K562 (cell line): ENCODE results near the gene DPH2. TPM values are rescaled to one million over a fixed set of nuclear protein-coding genes. Genes with fewer than 3 reads are reported as not detected.

ENCODE experiments used
- ATAC-seq: fragments of 200-7000 bp; cut with Tn5 transposase; 3 replicates; pipeline ENCODE4 v1.9.1; 2020; ENCODE audit warnings: moderate library complexity
- BruUV-seq: library from RNA; stranded (reverse); fragments of 400-500 nt; replicated peaks from 2 replicates; lab custom pipeline; 2021; lab: Mats Ljungman, UMichigan
- CTCF ChIA-PET: fragments of 300-600 bp; formaldehyde crosslinking; extraction: SDS; loops from one replicate; lab custom pipeline; 2021; ENCODE audit warnings: low intra/inter-chr PET ratio; lab: Yijun Ruan, JAX
- POLR2A ChIA-PET: fragments of 300-600, 350-650 bp; sonication (Branson Sonifier 250); formaldehyde crosslinking; extraction: SDS; loops from one replicate; lab custom pipeline; 2021; ENCODE audit warnings: antibody characterized with exemption, inconsistent platforms; lab: Yijun Ruan, JAX
- DNase-seq, 4 experiments: peaks; one replicate each; pipeline versions ENCODE4 v3.0.0 to v3.0.0-alpha.2; 2011 to 2018; ENCODE audit warnings: low spot score in 3 of 4, mixed read lengths in 3 of 4; ENCODE audit errors: extremely low read depth in 1 of 4
- FAIRE-seq: peaks from 2 replicates; lab custom pipeline; 2011; peaks lifted over from hg19 to GRCh38; lab: Jason Lieb, UNC
- H2AFZ ChIP-seq: 2 replicates; pipeline ENCODE4 v1.6.0; 2011; ENCODE audit warnings: low read depth, low read length, control low read depth, inconsistent platforms
- H3K27ac ChIP-seq: fragments of 200-600 bp; 3 replicates; pipeline ENCODE4 v1.8.0; 2011; ENCODE audit warnings: low read depth, mild to moderate bottlenecking, control low read depth, inconsistent platforms, low read length, moderate library complexity, mixed read lengths; ENCODE audit errors: extremely low read depth
- H3K27me3 ChIP-seq, 2 experiments: fragments of 300-600 bp in 1 of 2; 2 replicates in 1 of 2; 3 replicates in 1 of 2; pipeline versions ENCODE4 v1.6.0 to v1.8.0; 2011; ENCODE audit warnings: inconsistent platforms in 2 of 2, low read length in 2 of 2, mild to moderate bottlenecking in 1 of 2, mixed read lengths in 1 of 2, moderate library complexity in 1 of 2; ENCODE audit not compliant: control insufficient read depth in 2 of 2, insufficient read depth in 2 of 2
- H3K36me3 ChIP-seq: fragments of 300-600 bp; 3 replicates; pipeline ENCODE4 v1.8.0; 2011; ENCODE audit warnings: mild to moderate bottlenecking, low read length, inconsistent platforms; ENCODE audit not compliant: control insufficient read depth, insufficient read depth
- H3K4me1 ChIP-seq, 2 experiments: fragments of 200-600 bp in 1 of 2; replicated peaks in 1 of 2; 2 replicates in 1 of 2; 3 replicates in 1 of 2; pipeline versions ENCODE4 v1.5.1 to v1.8.0; 2011; ENCODE audit warnings: inconsistent platforms in 2 of 2, low read length in 2 of 2, mild to moderate bottlenecking in 1 of 2, mixed read lengths in 1 of 2, moderate library complexity in 1 of 2; ENCODE audit not compliant: control insufficient read depth in 2 of 2, insufficient read depth in 2 of 2
- H3K4me2 ChIP-seq: 2 replicates; pipeline ENCODE4 v1.6.1; 2011; ENCODE audit warnings: low read length, control low read depth, inconsistent platforms, mixed read lengths; ENCODE audit not compliant: insufficient read depth
- H3K4me3 ChIP-seq: fragments of 200-600 bp; sonication (generic), shearing (Covaris generic); 2 replicates; pipeline ENCODE4 v1.5.1; 2016; ENCODE audit warnings: control low read depth, inconsistent platforms
- H3K79me2 ChIP-seq: fragments of 200-600 bp; 3 replicates; pipeline ENCODE4 v1.8.0; 2011; ENCODE audit warnings: low read length, inconsistent platforms; ENCODE audit not compliant: control insufficient read depth, insufficient read depth
- H3K9ac ChIP-seq, 2 experiments: 2 replicates each; pipeline versions ENCODE4 v1.6.0 to v1.6.1; 2011; ENCODE audit warnings: low read depth in 2 of 2, low read length in 2 of 2, control low read depth in 1 of 2, inconsistent platforms in 1 of 2, mild to moderate bottlenecking in 1 of 2, mixed read lengths in 1 of 2; ENCODE audit not compliant: insufficient read depth in 1 of 2
- H3K9me1 ChIP-seq: one replicate; pipeline ENCODE4 v1.6.0; 2011; ENCODE audit warnings: inconsistent platforms, mild to moderate bottlenecking, low read length, moderate library complexity; ENCODE audit not compliant: control insufficient read depth, insufficient read depth
- H3K9me3 ChIP-seq: replicated peaks from 2 replicates; pipeline ENCODE4 v1.5.1; 2011; ENCODE audit warnings: low read depth, low read length, inconsistent platforms; ENCODE audit not compliant: control insufficient read depth, insufficient read depth
- H4K20me1 ChIP-seq: replicated peaks from 2 replicates; pipeline ENCODE4 v1.6.1; 2011; ENCODE audit warnings: low read length, inconsistent platforms, mixed read lengths; ENCODE audit not compliant: control insufficient read depth, insufficient read depth
- C11orf30 ChIP-seq: fragments of 450-650 bp; IDR thresholded peaks from 2 replicates; pipeline ENCODE4 v1.6.1; 2016; ENCODE audit warnings: low read depth, mild to moderate bottlenecking
- CREBBP ChIP-seq: IDR thresholded peaks from one replicate; pipeline ENCODE4 v1.6.1; 2012; ENCODE audit warnings: low read depth, mild to moderate bottlenecking, control low read depth, inconsistent platforms, low read length
- EGR1 ChIP-seq: fragments of 450-650 bp; conservative IDR thresholded peaks from 2 replicates; pipeline ENCODE4 v1.6.1; 2017; ENCODE audit warnings: mild to moderate bottlenecking
- ELF4 ChIP-seq: fragments of 450-650 bp; formaldehyde crosslinking; IDR thresholded peaks from 2 replicates; pipeline ENCODE4 v1.4.0; 2022; ENCODE audit warnings: missing genetic modification characterization
- L3MBTL2 ChIP-seq: fragments of 450-650 bp; IDR thresholded peaks from 2 replicates; pipeline ENCODE4 v1.6.1; 2016; ENCODE audit warnings: mild to moderate bottlenecking, moderate library complexity
- MAFF ChIP-seq: IDR thresholded peaks from 2 replicates; pipeline ENCODE4 v1.6.1; 2012; ENCODE audit warnings: low read length, improper control_type of control experiment
- RUNX1 ChIP-seq: sonication (generic); IDR thresholded peaks from 2 replicates; pipeline ENCODE4 v1.6.1; 2016; ENCODE audit warnings: antibody characterized with exemption, low read depth
- TFAM ChIP-seq: fragments of 250-450 bp; sonication (Bioruptor Pico); conservative IDR thresholded peaks from 2 replicates; pipeline ENCODE4 v1.5.0; 2021; ENCODE audit warnings: mild to moderate bottlenecking, moderate library complexity
- ZNF224 ChIP-seq: sonication (generic); formaldehyde crosslinking; IDR thresholded peaks from 2 replicates; pipeline ENCODE4 v1.8.0; 2022; ENCODE audit warnings: mild to moderate bottlenecking, missing genetic modification reagents
- ZNF316 ChIP-seq: fragments of 450-650 bp; IDR thresholded peaks from 2 replicates; pipeline ENCODE4 v1.6.1; 2016
- ZNF57 ChIP-seq: fragments of 450-650 bp; formaldehyde crosslinking; IDR thresholded peaks from 2 replicates; pipeline ENCODE4 v1.4.0; 2020; ENCODE audit warnings: mild to moderate bottlenecking, moderate library complexity
- WGBS: fragments of 100-300 bp; shearing (Covaris generic); methylation state at CpG from one replicate; pipeline ENCODE4 v1.1.6; 2016; ENCODE audit warnings: low coverage, mixed read lengths; ENCODE audit not compliant: insufficient coverage; ENCODE audit errors: missing lambda C conversion rate; 5-methylcytosine and 5-hydroxymethylcytosine counted together
- in situ Hi-C: fragments of 300-500 bp; cut with MboI; formaldehyde crosslinking; loops from 4 replicates; pipeline ENCODE4 v1.15.0; 2018; ENCODE audit warnings: inconsistent platforms, mixed read lengths
- intact Hi-C: fragments of 100-400 bp; cut with micrococcal nuclease; formaldehyde crosslinking; loops from 2 replicates; pipeline ENCODE4 v1.14.2; 2022
- polyA plus RNA-seq, 8 experiments: library from polyadenylated mRNA; depleted of rRNA in 4 of 8; stranded (reverse) in 5 of 8; unstranded in 3 of 8; fragments of >200 nt; fragmentation: Nextera tagmentation in 2 of 8; fragmentation: Illumina TruSeq in 1 of 8; extraction: Ambion mirVana in 2 of 8; extraction: Trizol in 1 of 8; gene quantifications; 2 replicates each; pipeline versions ENCODE4 v1.2.1 to v1.2.3, GENCODE V29; 2011 to 2014; ENCODE audit warnings: inconsistent platforms in 1 of 8, missing spikeins in 1 of 8
- total RNA-seq, 7 experiments: library from RNA; depleted of rRNA in 6 of 7; stranded (reverse); fragments of >200 nt in 6 of 7; fragmentation: Illumina TruSeq in 2 of 7; extraction: Trizol in 2 of 7; gene quantifications; 2 replicates each; pipeline versions ENCODE4 v1.2.1 to v1.2.3, GENCODE V29; 2011 to 2021; ENCODE audit warnings: low replicate concordance in 1 of 7

DPH2 gene
- total and polyA plus RNA-seq, 9 of the 15 experiments (the other 6 are each of a cell fraction or from before 2014, with no cell fraction given): 17.9 to 94.1 (median 68.1) TPM

DNA sequence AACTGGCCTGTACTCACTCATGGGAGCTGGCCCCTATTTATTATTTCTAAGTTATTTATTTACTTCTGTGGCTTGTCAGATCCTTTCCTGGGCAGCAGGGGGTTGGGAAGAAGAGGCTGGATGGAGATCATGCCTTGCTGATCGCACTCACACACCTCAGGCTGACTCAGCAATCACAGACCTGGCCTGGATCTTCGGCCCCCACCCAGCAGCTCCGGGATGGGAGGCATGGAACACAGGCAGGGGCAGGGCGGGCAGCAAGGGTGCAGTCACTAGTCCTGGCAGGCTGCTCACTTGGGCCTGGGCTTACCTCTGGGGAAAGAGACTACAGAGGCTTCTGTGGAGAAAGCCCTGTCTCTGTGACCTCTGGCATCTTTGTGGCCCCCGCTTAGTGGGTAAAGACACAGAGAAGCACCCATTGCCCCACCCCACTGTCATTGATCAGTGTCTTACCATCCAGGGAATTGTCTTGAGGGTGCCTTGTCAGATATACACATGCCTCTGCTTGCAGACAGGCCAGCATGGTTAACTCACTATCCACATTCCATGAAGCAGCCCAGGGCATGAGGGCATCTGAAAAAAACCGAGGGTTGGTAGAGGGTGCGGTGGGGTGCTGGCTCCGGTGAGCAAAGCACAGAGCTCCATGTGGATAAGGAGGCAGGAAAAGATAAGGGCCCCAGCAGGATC lies 32.5 kb upstream of the DPH2 start:
- Histone ChIP-seq H3K36me3 (peaks cover 4% of the 10 kb centered on the region; the same call in 2 of the 3 replicates), H3K27ac (no peak overlapping the region), H3K9me3 (no peaks in the 10 kb centered on the region), H4K20me1 (0 out of 2 replicates have a peak, but pooled peaks cover 3% of the 10 kb centered on the region), H3K79me2 (no peaks in the 10 kb centered on the region), H3K4me2 (no peak overlapping the region), H3K27me3 (no peaks in the 10 kb centered on the region), H3K9me1 (peaks cover 9% of the 10 kb centered on the region), H3K4me1 (peaks cover 12 to 25% of the 10 kb centered on the region in 2 experiments; a peak in 4 of 5 replicates), H3K4me3 (no peak overlapping the region), H3K9ac (0 out of 4 replicates have a peak overlapping the region, but pooled peaks of 1 of the 2 experiments have one; percentile 30), H2AFZ (no peak overlapping the region)
- no TSS peak for BruUV-seq
- intact Hi-C loops (no loop called here), in situ Hi-C loops (loop anchor here (5.0 to 10.0 kb wide), 2 partner anchors 410 to 703 kb away; no protein-coding TSS in a partner anchor)
- no peak for DNase-seq
- WGBS: 71% methylated on average over 8 of the region's 8 CpGs
- CTCF ChIA-PET: interaction anchor here (0.8 kb wide), 1 partner anchor 174 kb away, joined by 4 read pairs; no protein-coding TSS in a partner anchor
- TF ChIP-seq MAFF: no peak
- no peak for TF ChIP-seq ZNF224
- no peak for TF ChIP-seq L3MBTL2
- TF ChIP-seq TFAM (CRISPR knock-in tag): no peak
- TF ChIP-seq CREBBP: no peak
- TF ChIP-seq EGR1: no peak
- no peak for TF ChIP-seq ELF4 (CRISPR knock-in tag)
- TF ChIP-seq ZNF57 (CRISPR knock-in tag): no peak
- TF ChIP-seq ZNF316: peak; percentile 44
- no peak for TF ChIP-seq RUNX1
- peak; percentile 24; the same call in 1 of the 2 replicates for TF ChIP-seq C11orf30
- no peak for FAIRE-seq
- POLR2A ChIA-PET: interaction anchor here (0.5 to 0.6 kb wide), 2 partner anchors 108 to 159 kb away, joined by 3 read pairs; no protein-coding TSS in a partner anchor
- no peak for ATAC-seq
